Loucy (cell line): ENCODE measurements around the gene KRTAP21-2.

Source experiments
- EZH2phosphoT487 ChIP-seq: fragments of 200-600 bp; IDR thresholded peaks from 2 replicates; pipeline ENCODE4 v1.6.1; 2018; ENCODE audit warnings: antibody characterized with exemption, mild to moderate bottlenecking, moderate library complexity, borderline replicate concordance
- TF ChIP-seq, protein P1 (sequence below): fragments of 200-600 bp; sonication (generic); conservative IDR thresholded peaks from 2 replicates; pipeline ENCODE4 v1.5.1; 2014; ENCODE audit warnings: mild to moderate bottlenecking, antibody characterized with exemption, low read length

DNA sequence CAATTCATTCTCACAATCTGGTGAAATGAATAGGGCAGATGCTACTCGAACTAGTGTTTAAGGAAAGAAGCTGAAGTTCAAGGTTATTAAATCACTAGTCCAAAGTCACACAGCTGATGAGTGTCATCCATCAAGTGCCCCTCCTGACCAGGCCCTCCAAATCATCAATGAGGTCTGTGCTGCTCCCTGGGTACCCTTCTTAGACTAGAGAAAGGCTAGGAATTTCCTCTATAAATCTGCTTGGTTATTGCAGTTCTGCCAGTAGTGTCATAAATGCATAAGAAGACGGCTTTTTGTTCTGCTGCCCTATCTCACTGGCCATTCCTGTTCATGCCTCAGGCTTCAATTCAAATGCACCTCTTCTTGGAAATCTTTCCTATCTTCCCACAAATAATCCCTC, 13.7 kb upstream of the KRTAP21-2 start:
- TF ChIP-seq, protein P1, sequence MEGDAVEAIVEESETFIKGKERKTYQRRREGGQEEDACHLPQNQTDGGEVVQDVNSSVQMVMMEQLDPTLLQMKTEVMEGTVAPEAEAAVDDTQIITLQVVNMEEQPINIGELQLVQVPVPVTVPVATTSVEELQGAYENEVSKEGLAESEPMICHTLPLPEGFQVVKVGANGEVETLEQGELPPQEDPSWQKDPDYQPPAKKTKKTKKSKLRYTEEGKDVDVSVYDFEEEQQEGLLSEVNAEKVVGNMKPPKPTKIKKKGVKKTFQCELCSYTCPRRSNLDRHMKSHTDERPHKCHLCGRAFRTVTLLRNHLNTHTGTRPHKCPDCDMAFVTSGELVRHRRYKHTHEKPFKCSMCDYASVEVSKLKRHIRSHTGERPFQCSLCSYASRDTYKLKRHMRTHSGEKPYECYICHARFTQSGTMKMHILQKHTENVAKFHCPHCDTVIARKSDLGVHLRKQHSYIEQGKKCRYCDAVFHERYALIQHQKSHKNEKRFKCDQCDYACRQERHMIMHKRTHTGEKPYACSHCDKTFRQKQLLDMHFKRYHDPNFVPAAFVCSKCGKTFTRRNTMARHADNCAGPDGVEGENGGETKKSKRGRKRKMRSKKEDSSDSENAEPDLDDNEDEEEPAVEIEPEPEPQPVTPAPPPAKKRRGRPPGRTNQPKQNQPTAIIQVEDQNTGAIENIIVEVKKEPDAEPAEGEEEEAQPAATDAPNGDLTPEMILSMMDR: no peak
- TF ChIP-seq EZH2phosphoT487: no peak
